Activated CD4-positive, alpha-beta T cell treated with anti-CD3 and anti-CD28 coated beads, Interleukin-2, amount 50 U/mL, for 48 hours (primary cell): ENCODE measurements around the gene PRKACA.

Source experiments
- DNase-seq, 2 experiments: peaks; one replicate each; pipeline ENCODE4 v3.0.0-alpha.2; 2020

PRKACA gene

DNA sequence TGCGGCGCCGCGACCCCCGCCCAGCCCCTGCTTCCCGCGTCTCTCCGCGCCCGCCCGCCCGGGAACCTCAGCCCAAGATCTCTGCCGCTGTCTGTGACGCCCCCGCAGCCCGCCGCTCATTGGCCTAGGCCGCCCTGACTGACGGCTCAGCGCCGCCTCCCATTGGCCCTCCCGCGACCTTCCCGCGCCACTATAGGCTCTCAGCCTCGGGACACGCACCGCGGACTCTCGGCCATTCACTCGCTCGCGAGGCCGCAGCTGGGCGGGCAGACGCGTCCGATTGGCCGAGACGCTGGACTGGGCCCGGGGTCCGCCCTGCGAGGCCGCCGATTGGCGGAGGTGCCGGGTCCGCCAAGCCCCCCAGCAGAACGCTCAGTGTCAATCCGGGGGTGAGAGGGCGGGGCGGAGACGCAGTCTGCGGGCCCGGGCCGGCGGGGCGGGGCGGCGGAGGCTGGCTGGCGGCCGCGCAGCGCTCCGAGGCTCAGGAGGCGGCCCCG, at the start of gene PRKACA:
PRKACA (minus strand) TSS at position 95 of the 497 bp plus-strand sequence. CDS start 215 bp downstream, outside the sequence.
- DNase-seq = peak; percentile 96 to 98

DNA sequence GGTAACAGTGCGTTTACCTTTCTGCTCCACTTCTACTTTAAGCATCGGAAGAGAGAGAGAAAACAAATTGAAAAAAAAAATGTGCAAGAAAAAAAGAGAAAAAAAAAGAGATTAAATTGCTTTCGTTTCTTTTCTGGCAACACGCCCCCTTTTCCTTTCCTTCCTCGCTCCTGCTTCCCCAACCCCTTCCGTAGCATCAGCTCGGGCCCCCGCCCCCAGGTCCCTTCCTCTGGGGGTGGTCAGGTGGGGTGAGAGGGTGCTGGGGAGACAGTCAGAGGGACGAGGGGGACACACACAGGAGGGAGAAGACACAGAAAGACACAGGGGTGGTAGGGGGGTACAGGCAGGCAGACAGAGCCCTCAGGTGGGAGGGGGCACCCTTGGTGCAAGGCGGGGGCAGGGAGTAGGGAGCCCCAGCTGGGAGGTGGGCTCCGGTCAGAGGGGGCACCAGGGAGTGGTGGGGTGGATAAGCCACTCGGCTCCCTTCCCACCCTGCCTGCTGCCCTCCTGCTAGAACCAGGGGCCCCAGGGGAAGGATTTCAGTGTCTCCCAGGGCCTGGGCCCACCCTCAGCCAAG, 49.5 kb upstream of the PRKACA start:
- DNase-seq = no peak

GRCh38 chr19:14165990-14166830, 48.6 kb upstream of the PRKACA start:
- DNase-seq = peak in 1 of 2 experiments; percentile 20

DNA sequence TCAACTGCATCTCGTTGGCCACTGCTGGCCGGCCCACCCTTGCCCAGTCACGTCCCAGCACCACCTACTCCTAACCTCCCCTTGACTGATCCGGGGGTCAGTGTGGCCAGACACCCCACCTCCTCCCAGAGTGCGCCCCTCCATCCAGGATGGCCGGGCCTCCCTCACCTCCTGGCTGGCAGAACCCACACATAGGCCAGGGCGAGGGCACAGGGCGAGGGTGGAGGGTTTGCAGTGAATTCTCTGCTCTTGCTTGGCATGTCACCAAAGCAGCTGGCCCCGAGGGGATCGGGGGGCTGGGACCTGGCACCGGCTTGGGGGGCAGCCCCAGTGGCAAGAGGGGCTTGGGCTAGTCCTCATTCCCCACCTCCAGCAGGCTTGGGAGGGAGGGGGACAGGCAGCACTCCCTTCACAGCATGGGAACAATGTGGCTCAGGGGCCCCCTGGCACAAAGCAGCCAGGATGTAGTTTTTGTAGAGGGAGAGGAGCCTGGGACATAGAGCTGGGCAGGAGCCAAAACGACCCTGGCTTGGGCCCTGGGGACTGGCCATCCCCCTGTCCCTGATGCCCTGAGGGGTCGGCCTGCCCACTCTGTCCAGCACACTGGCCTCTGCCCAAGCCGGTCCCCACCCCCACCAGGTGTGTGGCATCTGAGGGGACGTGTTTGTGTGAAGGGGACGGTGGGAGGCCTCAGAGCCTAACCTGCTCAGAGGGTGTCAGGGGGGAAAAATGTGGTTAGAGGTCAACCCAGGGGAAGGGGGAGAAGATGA, 47.3 kb upstream of the PRKACA start:
- no peak for DNase-seq

DNA sequence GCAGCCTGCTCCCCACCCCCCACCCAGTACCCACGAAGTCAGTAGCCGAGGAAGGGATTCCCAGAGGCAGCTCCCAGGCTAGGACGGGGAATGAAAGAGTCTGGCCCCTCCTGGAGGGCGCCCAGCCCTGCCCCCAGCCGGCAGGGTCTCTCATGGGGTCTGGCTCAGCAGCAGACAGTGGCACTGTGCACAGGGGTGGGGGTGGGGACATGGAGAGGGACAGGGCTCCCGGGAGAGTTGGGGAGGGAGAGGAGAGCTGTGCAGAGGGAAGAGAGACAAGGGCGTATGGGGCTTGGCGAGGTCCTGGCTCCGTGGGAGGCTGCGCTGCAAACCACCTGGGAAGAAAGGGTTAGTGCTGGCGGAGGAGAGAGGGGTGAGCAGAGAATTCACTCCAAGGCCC, 46.5 kb upstream of the PRKACA start:
- no peak for DNase-seq

GRCh38 chr19:14162871-14163297, 45.3 kb upstream of the PRKACA start:
- DNase-seq = no peak

DNA sequence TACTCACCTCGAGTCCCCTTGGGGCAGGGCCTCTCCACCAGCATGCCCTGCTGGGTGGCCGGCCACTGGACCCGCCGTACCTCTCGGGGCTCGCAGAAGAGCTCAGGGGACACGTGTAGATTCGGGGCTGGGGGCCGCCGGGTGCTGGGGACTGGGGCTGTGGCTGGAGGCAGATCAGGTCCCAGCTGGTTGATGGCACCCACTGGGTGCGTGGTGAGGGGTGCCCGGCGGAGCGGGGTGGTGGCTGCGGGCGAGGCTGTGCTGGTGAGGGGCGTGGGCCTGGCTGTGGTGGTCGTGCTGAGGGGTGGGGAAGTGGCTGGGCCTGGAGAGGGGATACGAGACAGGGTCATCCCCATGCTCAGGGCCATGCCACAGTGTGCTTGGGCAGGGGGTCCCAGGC, 43.7 kb upstream of the PRKACA start:
- DNase-seq = no peak

GRCh38 chr19:14160017-14160703, 42.6 kb upstream of the PRKACA start:
- no peak for DNase-seq

DNA sequence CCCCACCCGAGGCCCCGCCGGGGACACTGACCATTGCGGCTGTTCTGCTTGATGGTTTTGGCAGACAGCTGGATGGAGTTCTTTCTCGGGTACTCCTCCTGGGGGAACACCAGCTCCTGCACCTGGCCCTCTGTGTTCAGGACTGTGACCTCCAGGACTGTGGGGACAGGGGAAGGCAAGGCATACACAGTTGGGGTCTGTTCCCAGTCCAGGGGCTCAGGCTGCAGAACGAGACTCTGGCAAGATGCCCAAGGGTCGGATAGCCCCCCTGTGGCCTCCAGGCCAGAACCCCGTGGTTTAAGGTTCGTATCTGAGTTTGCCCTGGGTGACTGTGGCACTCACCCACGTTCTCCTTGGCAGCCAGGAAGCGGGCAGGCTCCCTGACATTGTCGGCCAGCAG, 41.5 kb upstream of the PRKACA start:
- no peak for DNase-seq

DNA sequence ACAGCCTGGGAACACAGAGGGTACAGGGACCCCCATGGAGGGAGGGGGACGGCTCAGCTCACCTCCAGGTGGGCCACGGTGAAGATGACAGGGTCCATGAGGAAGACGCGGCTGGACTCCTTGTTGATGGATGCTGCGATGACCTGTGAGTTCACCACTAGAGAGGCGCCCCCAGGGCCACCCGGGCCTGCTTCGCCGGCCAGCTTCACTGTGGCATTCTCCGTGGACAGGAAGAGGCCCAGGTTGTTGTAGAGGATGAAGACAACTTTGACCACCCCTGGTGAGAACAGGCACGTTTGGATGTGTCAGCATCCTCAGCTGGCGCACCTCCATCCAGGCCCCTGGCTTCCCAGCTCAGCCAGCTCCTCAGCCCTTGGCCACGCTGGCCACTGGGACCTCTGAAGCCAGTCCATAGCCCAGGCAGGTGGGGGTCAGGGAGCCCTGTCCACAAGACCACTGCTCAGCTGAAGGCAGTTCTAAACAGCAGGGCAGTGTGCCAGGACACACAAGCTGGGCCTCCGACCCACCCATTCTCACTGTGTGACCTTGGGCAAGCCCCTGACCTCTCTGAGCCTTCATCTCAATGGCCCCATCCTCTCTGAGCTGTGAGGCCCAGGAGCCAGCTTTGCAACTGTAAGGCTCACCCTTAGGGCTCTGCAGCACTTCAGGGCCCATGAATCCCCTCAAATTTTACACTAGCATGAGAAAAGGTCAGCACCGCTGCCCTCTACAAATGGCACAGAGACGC, 40.9 kb upstream of the PRKACA start:
- no peak for DNase-seq

DNA sequence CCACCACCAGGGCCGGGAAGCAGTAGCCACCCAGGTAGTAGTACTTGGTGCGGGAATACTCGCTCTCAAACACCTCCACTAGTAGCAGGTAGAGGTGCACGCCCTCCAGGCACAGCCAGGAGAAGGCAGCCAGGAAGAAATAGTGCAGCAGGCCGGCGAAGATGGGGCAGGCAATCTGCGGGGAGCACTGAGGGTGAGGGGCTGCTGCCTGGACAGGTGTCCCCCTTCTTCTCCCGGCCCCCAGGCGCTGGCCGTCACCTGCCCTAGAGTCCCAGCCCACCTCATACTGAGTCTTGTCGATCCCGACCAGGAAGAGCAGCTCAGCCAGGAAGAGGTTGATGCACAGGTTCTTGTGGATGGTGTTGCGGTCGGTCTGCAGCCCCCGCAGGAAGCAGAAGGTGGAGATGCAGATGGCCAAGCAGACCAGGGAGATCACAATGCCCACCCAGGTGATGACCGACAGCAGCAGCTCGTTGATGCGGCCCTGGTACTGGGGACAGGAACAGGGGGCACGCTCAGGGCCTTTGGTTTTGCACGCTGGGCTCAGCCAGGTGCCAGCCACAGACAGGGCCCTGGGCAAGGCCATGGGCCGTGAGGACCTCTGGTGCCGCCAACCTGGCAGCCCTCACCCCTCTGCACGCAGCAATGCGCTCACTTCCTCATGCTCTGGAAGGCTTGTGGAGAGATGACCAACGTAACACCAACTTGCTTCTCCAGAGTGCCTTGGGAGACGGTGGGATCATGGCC, 39.6 kb upstream of the PRKACA start:
- no peak for DNase-seq

GRCh38 chr19:14156122-14156521, 38.6 kb upstream of the PRKACA start:
- no peak for DNase-seq

- no peak for DNase-seq
Measured at GRCh38 chr19:14155371-14155770, 37.8 kb upstream of the PRKACA start.

GRCh38 chr19:14152713-14153112, 35.2 kb upstream of the PRKACA start:
- DNase-seq = no peak

DNA sequence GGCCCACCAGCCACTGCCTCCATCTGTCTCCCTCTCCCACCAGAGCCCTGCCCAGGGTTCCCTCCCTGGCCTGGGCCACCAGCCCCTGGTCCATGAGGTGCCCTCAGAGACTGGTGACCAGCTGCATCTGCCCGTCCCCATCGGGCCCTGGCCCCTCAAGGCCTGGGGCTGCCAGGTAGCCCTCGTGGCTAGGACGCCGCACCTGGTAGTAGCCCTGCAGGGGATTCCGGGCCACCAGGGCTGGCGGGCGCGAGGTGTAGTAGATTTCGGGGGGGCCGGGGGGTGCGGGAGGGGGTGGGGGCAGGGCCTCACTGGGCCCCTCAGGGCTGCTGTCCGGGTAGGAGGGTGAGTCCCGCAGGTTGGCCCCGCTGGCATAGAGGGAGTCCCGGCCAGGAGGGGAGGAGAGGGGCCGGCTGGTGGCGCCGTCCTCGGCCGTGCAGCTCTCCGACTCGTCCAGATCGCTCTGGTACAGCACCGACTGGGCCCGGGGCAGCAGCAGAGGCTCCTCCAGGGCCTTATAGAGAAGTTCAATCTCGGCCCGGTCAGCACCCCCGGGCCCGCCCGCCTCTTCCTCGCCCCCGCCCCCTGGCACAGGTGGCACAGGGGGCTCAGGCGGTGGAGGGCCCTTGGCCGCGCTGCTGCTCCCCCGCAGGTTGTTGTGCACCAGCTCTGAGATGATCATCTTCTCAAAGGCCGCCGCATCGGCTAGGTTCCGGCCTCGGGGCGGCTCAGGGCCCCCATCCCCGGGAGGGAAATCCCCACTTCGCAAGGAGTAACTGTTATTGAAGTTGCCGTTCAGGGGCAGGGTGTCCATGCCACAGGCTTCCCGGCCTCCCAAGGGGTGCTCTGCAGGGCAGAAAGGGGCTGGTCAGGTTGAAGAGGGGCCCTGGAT, 33.5 kb upstream of the PRKACA start:
- DNase-seq = no peak

DNA sequence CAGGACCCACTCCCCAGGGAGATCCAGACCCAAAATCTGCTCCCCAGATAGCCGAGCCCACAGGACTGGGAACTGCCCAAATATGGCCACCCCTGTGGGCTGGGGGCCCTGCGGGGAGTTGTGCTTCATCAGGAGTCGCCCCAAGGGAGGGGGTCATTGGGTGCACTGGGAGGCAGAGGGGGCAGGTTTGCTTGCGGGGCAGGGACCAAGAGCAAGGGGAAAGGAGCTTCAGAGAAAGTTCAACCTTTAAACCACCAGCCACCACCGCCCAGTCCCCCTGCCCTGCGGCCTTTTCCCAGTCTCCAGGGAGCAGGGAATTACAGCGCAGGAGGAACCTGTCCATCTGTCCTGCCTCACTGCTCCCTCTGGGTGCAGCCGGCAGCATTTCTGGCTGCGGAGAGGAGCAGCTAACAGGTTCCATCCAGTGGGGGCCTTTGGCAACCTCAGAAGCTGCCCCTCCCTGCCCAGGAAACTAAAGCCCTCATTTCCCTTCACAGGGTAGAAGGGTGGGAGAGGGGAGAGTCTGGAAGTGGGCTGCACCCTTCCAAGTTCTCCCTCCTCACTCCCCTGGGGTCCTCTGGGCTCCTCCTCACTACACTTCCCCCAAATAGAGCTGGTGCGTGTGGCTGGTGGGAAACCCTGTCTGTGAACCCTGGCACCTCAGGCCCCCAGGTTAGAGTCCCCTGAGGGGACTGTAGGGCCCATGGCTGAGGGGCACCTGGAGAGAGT, 32.6 kb upstream of the PRKACA start:
- peak; percentile 17 to 26 for DNase-seq

DNA sequence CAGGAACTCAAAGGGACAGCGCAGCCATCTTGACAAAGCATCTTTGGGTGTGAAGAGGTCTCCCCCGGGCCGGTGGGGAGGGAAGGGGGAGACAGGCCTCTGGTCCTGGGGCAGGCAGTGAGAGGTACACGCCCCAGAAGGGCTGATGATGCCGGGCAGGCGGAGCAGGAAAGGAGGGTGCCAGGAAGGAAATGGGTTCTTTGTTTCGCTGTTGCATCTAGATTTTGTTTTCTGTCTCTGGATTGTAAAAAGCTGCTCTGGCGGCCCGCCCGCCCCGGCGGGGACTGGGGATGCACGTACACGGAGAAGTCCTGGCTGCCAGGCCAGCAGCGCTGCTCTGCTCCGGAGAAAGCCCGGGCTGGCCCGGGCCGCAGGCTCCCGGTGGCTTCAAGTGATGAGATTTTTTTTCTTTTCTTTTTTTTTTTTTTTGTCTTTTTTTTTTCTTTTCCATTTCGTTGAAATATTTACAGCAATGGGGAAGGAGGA, 32.0 kb upstream of the PRKACA start:
- DNase-seq = peak; percentile 47 to 51

GRCh38 chr19:14148751-14149410, 31.3 kb upstream of the PRKACA start:
- DNase-seq = no peak
